Fibroblast of skin of scalp (primary cell): ENCODE data around the gene CARD10.
"Not testable (repeated sequence)": the region's sequence is repeated elsewhere in the genome, so short reads cannot be mapped to it uniquely, and the experiment has no call there.

ENCODE experiments used
- DNase-seq: peaks from one replicate; pipeline ENCODE4 v3.0.0-alpha.2; 2013

The CARD10 gene

DNA sequence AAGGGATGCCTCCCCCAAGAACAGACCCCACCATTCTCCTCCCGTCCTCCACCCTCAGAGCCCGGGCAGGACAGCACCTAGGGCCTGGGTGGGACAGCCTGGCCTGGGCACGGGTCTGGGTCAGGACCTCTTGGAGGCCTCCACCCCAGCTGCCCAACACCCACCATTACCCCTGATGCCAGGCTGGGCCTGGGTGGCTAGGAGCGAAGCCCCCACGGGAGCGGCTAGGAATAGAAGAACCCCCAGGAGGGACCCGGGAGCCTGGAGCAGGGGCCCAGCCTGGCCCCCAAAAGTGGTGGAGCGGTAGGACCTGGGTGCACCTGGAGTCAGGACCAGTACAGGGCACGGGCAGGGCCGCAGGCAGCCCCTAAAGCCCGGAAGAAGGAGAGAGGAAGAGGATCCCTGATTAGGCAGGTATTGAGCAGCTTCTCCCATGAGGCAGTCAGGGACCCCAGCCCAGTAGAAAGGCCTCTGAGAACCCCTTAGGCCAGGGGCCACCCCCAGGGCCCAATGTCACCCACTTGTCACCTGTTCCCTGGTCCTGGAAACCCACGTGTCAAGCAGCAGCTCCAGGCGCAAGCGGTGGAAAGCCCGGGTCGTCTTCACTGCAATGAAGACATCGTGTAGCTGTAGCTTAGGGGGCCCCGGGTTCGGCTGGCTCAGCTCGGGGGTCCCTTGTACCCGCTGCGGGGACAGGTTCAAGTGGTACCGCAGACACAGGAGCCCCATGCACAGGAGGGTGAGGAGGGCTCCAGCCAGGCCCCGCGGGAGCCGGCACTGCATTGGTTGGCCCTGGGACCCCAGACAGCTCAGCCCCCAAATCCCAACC lies 33.6 kb downstream of the CARD10 start:
- DNase-seq: no peak

- DNase-seq: no peak
These were observed 34.5 kb downstream of the CARD10 start for GRCh38 chr22:37484480-37485394.

- DNase-seq: no peak
These were observed 36.2 kb downstream of the CARD10 start for GRCh38 chr22:37483050-37483449.

DNA sequence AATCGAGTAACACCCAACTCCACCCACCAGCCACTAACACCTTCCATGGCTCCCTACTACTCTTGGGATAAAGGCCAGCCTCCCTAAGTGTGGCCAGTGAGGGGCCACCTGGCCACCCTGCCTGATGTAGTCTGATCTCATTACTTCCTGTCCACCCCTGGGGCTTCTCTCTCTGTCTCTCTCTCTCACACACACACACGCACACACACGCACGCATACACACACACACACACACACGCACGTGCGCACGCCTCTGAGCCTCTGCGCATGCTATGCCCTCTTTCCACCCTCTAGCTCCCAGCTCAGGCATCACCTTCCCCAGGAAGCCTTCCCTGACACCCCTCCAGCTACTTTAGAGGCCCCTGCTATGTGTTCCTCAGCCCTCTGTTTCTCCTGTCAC lies 37.0 kb downstream of the CARD10 start:
- DNase-seq: no peak

DNA sequence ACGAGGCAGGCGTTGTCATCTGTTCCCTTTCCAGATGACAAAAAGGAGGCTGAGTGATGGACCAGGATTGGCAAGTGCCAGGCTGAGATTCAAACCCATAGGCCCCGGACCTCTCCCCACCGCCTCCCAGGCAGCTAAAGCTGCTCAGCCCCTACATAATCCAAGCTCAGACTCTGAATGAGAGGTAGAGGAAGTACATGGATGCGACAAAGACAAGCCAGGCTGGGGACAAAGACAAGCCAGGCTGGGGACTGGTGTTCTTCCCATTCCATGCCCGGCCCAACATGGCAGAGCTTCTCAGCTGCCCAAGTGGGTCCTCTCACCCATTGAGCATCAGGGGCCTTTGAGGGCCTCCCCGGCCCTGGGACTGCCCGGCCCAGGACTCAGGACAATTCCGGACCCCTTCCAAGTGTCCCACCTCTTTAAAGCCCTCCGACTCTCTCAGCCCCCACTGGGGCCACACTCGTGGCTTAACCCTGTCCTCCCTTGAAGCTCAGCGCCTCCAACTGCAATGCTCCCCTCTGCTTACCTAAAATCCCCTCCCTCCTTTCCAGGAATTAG lies 37.8 kb downstream of the CARD10 start:
- no peak for DNase-seq

GRCh38 chr22:37480387-37481346 lies 38.5 kb downstream of the CARD10 start:
- no peak for DNase-seq

DNA sequence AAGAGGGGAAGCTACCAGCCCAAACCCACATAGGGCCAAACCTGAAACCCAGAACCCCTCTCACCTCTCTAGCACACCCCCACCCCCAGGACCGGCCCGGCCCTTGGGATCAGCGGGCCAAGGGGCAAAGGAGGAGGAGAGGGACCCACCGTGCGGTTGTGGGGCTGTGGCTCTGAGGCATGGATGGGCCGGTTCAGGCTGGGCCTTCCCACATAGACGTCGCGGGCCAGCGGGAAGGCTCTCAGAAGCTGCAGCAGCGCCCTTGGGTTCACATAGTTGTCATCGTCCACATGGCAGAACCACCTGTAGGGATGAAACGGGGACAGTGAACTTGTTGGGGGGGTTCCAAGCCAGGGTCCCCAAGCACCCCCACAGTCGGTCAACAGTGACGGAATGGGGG lies 40.0 kb downstream of the CARD10 start:
- DNase-seq: no peak

- DNase-seq: no peak
These were observed 42.6 kb downstream of the CARD10 start for GRCh38 chr22:37476389-37477329.

GRCh38 chr22:37474447-37475090 lies 44.6 kb downstream of the CARD10 start:
- DNase-seq: no peak

DNA sequence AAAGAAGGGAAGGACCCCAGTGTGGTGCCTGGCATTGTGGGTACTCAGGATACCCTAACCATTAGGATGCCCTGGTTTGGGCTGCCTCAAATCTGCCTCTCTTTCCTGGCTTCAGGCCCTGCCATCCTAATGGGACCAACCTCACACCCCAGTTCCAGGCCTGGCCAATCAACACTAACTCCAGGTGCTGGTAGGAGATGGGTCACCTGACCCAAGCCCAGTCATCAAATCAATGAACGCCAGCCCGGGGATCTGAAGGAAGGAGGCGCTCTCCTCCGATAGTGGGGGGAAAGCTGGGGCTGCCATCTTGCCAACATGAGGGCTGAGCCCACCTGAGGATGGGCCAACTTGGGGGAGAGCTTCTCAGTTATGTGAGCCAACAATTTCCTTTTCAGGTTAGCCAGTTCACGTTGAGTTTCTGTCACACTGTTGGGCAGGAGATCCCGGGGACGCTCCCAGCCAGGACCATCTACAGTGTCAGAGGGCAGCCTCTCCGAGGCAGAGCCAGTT lies 45.7 kb downstream of the CARD10 start:
- DNase-seq: no peak

DNA sequence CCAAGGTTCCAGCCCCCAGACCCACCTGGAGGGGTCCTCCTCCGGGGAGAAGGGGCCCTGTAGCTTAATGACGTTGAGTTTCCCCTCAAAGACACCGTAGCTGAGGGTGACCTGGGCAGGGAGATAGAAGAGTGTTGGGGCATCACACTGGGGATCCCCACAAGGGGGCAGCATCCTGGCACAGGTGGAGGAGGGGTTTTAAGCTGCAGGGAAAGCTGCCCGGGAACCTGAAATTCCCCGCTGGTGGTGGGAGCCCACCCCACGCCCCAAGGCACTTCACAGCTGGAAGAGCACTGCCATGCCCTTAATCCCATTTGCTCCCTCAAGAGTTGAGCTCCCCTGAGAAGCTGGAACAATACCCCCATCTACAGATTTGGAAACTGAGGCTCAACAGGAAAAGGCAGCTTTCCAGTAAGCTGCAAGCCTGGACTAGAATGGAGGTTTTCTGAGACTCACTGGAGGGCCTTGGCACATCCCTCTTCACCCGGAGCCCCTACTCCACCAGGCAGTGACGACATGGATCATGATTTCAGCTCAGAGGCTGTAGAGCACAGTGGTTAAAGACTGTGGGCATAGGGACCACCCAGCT lies 46.7 kb downstream of the CARD10 start:
- no peak for DNase-seq

- no peak for DNase-seq
These were observed 47.3 kb downstream of the CARD10 start for GRCh38 chr22:37471727-37472417.

- peak; percentile 44 for DNase-seq
These were observed 49.1 kb downstream of the CARD10 start for GRCh38 chr22:37470087-37470445.

DNA sequence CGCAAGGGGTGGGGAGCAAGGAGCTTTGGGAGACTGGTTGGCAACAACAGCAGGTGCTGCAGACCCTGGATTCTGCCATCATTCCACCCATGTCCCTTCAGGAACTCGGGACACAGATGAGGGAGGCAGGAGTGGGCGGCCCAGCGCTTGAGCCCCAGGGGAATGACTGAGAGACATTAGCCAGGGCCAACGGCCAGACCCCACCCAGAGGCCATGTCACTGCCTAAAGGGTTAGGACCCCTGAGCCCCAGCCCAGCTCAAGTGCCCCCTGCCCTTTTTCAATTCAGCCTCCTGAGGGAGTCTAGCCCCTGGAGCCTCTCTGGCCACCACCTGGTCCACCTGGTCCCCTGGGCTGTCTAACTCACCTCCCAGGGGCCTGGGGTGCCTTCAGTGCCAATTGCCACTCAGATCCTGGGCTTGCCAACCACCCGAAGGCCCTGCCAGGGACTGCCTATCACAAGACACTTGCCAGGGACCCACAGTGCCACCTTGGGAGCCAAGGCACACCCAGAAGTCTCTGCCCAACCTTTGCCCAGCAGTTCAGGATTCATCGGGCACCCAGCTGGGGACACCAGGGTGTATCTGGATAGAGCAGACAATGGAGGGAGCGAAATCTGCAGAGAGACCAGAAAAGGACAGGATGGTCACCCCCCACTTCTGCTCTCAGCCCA lies 49.7 kb downstream of the CARD10 start:
- DNase-seq: no peak

DNA sequence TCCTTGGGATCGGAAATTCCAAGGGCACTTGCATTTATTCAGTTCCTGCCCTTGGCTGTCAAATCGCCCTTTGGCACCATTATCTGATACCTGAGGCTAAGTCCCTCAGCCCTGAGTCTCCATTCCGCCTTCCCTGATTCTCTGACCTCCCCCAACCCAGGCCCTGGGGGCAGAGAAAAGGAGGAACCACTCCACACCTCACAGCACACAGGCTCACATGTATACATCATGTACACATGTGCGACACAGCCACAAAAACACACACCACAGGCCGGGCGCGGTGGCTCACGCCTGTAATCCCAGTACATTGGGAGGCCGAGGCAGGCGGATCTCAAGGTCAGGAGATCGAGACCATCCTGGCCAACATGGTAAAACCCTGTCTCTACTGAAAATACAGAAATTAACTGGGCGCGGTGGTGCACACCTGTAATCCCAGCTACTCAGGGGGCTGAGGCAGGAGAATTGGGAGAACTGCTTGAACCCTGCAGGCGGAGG lies 51.0 kb downstream of the CARD10 start:
- DNase-seq: not testable (repeated sequence)

DNA sequence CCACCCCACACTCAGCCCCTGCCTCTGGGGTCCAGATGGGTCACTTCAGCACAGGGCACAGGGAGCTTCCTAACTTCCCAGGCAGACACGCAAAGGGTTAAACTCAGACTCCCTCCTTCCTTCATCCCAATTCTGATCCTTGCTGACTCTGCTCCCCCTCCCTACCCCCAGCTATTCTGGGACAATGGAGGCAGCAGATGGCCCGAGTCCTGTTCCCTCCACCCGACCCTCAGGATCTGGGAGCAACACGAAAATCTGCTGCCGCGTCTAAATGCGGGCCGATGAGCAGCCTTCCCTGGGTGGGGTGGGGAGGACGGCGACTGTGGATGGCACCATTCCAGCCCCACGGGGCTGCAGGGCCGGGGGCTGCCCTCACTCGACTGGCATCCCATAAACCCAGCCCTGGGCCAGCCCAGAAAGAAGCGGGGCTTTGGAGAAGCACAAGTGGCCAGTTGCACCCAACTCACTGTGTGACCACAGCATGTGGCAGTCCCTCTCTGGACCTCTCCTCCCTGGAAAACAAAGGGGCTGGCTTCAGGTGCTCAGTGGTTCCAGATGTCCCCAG lies 51.7 kb downstream of the CARD10 start:
- no peak for DNase-seq

- DNase-seq: no peak
These were observed 55.0 kb downstream of the CARD10 start for GRCh38 chr22:37464181-37464580.

DNA sequence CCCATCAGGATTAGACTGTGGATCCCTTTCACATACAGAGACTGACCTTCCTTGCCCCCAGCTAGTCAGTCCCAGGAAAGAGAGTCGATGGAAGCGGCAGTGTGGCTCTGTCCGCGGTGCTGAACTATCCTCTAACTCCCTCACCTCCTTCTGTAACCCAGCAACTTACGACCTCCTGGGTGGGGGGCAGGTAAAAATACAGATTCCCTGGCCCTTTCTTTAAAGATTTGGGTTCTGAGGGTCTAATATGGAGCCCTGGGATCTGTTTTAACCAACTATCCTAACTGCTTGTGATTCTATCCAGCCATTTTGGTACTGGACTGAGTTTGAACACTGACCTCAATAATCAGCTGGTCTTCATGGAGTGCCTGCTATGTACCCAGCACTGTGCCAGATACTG lies 56.2 kb downstream of the CARD10 start:
- peak; percentile 51 for DNase-seq
